ENCODE results near the gene SNCG. TPM values are rescaled to one million over a fixed set of nuclear protein-coding genes. Genes with fewer than 3 reads are reported as not detected.
"Not testable (repeated sequence)": the region's sequence is repeated elsewhere in the genome, so short reads cannot be mapped to it uniquely, and the experiment has no call there.

Gene SNCG
- total RNA-seq (100 to 1,000 TPM in 1 of 2 donors, 10 to 100 TPM in 1; 94.8 to 169 TPM), polyA plus RNA-seq (ENCODE audit: insufficient read length in 2 of 2) (100 to 1,000 TPM; 541 to 545 TPM)
- long read RNA-seq, donor 1, transcript SNCG-204 (4 exons, 794 nt): minor isoform, 5 of 390 reads
- long read RNA-seq, donor 1, transcript SNCG-203 (4 exons, 641 nt): minor isoform, 11 of 390 reads
- long read RNA-seq, donor 1, transcript SNCG-202 (5 exons, 701 nt): major isoform, 325 of 390 reads
- long read RNA-seq, donor 1, partial matches to known transcripts: 33 of 390 reads
- long read RNA-seq, donor 1, other reads (novel, unspliced or antisense): 15 of 390 reads
- long read RNA-seq, donor 2, transcript SNCG-202 (5 exons, 701 nt): major isoform, 122 of 149 reads
- long read RNA-seq, donor 2, partial matches to known transcripts: 20 of 149 reads
- long read RNA-seq, donor 2, other reads (novel, unspliced or antisense): 0 of 149 reads
- long read RNA-seq, donor 3, transcript SNCG-203 (4 exons, 641 nt): minor isoform, 7 of 121 reads
- long read RNA-seq, donor 3, transcript SNCG-202 (5 exons, 701 nt): major isoform, 104 of 121 reads
- long read RNA-seq, donor 3, partial matches to known transcripts: 6 of 121 reads
- long read RNA-seq, donor 3, other reads (novel, unspliced or antisense): 0 of 121 reads
- long read RNA-seq, donor 4, partial matches to known transcripts: 7 of 13 reads
- long read RNA-seq, donor 4, other reads (novel, unspliced or antisense): 0 of 13 reads

GRCh38 chr10:86958116-86958900, at the start of gene SNCG:
SNCG (plus strand) TSS chr10:86958599; CDS start chr10:86958698, 99 bp downstream.
- Histone ChIP-seq H3K36me3 (ENCODE audit: control insufficient read depth, insufficient read depth, low read length) (peaks cover 14% of the 10 kb centered on the region), H3K27ac (ENCODE audit: low read depth, low read length) (peak within 1 kb of the TSS; percentile 40), H3K9me3 (ENCODE audit: control insufficient read depth, insufficient read depth, low read length) (no peaks in the 10 kb centered on the region), H3K27me3 (ENCODE audit: control insufficient read depth, insufficient read depth, low read length) (no peaks in the 10 kb centered on the region), H3K4me3 (ENCODE audit: low read depth, low read length) (peak within 1 kb of the TSS; percentile 4), H3K4me1 (ENCODE audit: control insufficient read depth, insufficient read depth, low read length) (peaks cover 74% of the 10 kb centered on the region)
- 22% methylated on average over 19 of the region's 22 CpGs for WGBS (ENCODE audit: insufficient coverage)
- DNase-seq (ENCODE audit: low read depth in 4 of 6, low spot score in 6 of 6): peak in 2 of 6 donors; percentile 67 to 88

GRCh38 chr10:86914734-86915133, 43.7 kb upstream of the SNCG start:
- Histone ChIP-seq H3K4me1 (ENCODE audit: control insufficient read depth, insufficient read depth, low read length) (no peaks in the 10 kb centered on the region), H3K27me3 (ENCODE audit: control insufficient read depth, insufficient read depth, low read length) (no peaks in the 10 kb centered on the region), H3K4me3 (ENCODE audit: low read depth, low read length) (no peak overlapping the region), H3K27ac (ENCODE audit: low read depth, low read length) (no peak overlapping the region), H3K36me3 (ENCODE audit: control insufficient read depth, insufficient read depth, low read length) (peaks cover 22% of the 10 kb centered on the region), H3K9me3 (ENCODE audit: control insufficient read depth, insufficient read depth, low read length) (no peaks in the 10 kb centered on the region)
- no CpG with 5 or more reads among the region's 1 CpG for WGBS (ENCODE audit: insufficient coverage)
- no peak for DNase-seq (ENCODE audit: low read depth in 4 of 6, low spot score in 6 of 6)

GRCh38 chr10:86918022-86918471, 40.4 kb upstream of the SNCG start:
- no CpG with 5 or more reads among the region's 5 CpGs for WGBS (ENCODE audit: insufficient coverage)
- Histone ChIP-seq H3K9me3 (ENCODE audit: control insufficient read depth, insufficient read depth, low read length) (no peaks in the 10 kb centered on the region), H3K4me3 (ENCODE audit: low read depth, low read length) (no peak overlapping the region), H3K27me3 (ENCODE audit: control insufficient read depth, insufficient read depth, low read length) (no peaks in the 10 kb centered on the region), H3K36me3 (ENCODE audit: control insufficient read depth, insufficient read depth, low read length) (peaks cover 24% of the 10 kb centered on the region), H3K4me1 (ENCODE audit: control insufficient read depth, insufficient read depth, low read length) (no peaks in the 10 kb centered on the region), H3K27ac (ENCODE audit: low read depth, low read length) (no peak overlapping the region)
- DNase-seq (ENCODE audit: low read depth in 4 of 6, low spot score in 6 of 6): no peak

GRCh38 chr10:86922553-86922961, 35.8 kb upstream of the SNCG start:
- WGBS (ENCODE audit: insufficient coverage): 90% methylated on average over 7 of the region's 9 CpGs
- no peaks in the 10 kb centered on the region for H3K9me3 ChIP-seq (ENCODE audit: control insufficient read depth, insufficient read depth, low read length)
- no peak for DNase-seq (ENCODE audit: low read depth in 4 of 6, low spot score in 6 of 6)
- no peak overlapping the region for H3K27ac ChIP-seq (ENCODE audit: low read depth, low read length)
- no peak overlapping the region for H3K4me3 ChIP-seq (ENCODE audit: low read depth, low read length)
- H3K27me3 ChIP-seq (ENCODE audit: control insufficient read depth, insufficient read depth, low read length): no peaks in the 10 kb centered on the region
- H3K4me1 ChIP-seq (ENCODE audit: control insufficient read depth, insufficient read depth, low read length): no peaks in the 10 kb centered on the region
- peaks cover 13% of the 10 kb centered on the region for H3K36me3 ChIP-seq (ENCODE audit: control insufficient read depth, insufficient read depth, low read length)

- DNase-seq (ENCODE audit: low read depth in 4 of 6, low spot score in 6 of 6): peak in 2 of 6 donors; percentile 43 to 91
- Histone ChIP-seq H3K27me3 (ENCODE audit: control insufficient read depth, insufficient read depth, low read length) (no peaks in the 10 kb centered on the region), H3K4me3 (ENCODE audit: low read depth, low read length) (no peak overlapping the region), H3K4me1 (ENCODE audit: control insufficient read depth, insufficient read depth, low read length) (peaks cover 4% of the 10 kb centered on the region), H3K9me3 (ENCODE audit: control insufficient read depth, insufficient read depth, low read length) (no peaks in the 10 kb centered on the region), H3K27ac (ENCODE audit: low read depth, low read length) (no peak overlapping the region), H3K36me3 (ENCODE audit: control insufficient read depth, insufficient read depth, low read length) (peaks cover 18% of the 10 kb centered on the region)
- WGBS (ENCODE audit: insufficient coverage): 55% methylated on average over 7 of the region's 15 CpGs
Observed at GRCh38 chr10:86929468-86930380, 28.7 kb upstream of the SNCG start.

- Histone ChIP-seq H3K27me3 (ENCODE audit: control insufficient read depth, insufficient read depth, low read length) (no peaks in the 10 kb centered on the region), H3K27ac (ENCODE audit: low read depth, low read length) (no peak overlapping the region), H3K9me3 (ENCODE audit: control insufficient read depth, insufficient read depth, low read length) (no peaks in the 10 kb centered on the region), H3K4me3 (ENCODE audit: low read depth, low read length) (no peak overlapping the region), H3K4me1 (ENCODE audit: control insufficient read depth, insufficient read depth, low read length) (peaks cover 4% of the 10 kb centered on the region), H3K36me3 (ENCODE audit: control insufficient read depth, insufficient read depth, low read length) (peaks cover 24% of the 10 kb centered on the region)
- no peak for DNase-seq (ENCODE audit: low read depth in 4 of 6, low spot score in 6 of 6)
- no CpG with 5 or more reads among the region's 1 CpG for WGBS (ENCODE audit: insufficient coverage)
Observed at GRCh38 chr10:86931872-86932271, 26.5 kb upstream of the SNCG start.

- 92% methylated on average over 2 of the region's 2 CpGs for WGBS (ENCODE audit: insufficient coverage)
- H3K27ac ChIP-seq (ENCODE audit: low read depth, low read length): no peak overlapping the region
- peaks cover 24% of the 10 kb centered on the region for H3K36me3 ChIP-seq (ENCODE audit: control insufficient read depth, insufficient read depth, low read length)
Observed at GRCh38 chr10:86932674-86933073, 25.7 kb upstream of the SNCG start.

GRCh38 chr10:86934162-86934711, 24.2 kb upstream of the SNCG start:
- WGBS (ENCODE audit: insufficient coverage): 80% methylated on average over 2 of the region's 6 CpGs
- H3K27ac ChIP-seq (ENCODE audit: low read depth, low read length); DNase-seq (ENCODE audit: low read depth in 4 of 6, low spot score in 6 of 6); H3K4me1 ChIP-seq (ENCODE audit: control insufficient read depth, insufficient read depth, low read length); H3K9me3 ChIP-seq (ENCODE audit: control insufficient read depth, insufficient read depth, low read length); H3K4me3 ChIP-seq (ENCODE audit: low read depth, low read length); H3K27me3 ChIP-seq (ENCODE audit: control insufficient read depth, insufficient read depth, low read length): not testable (repeated sequence)
- peaks cover 21% of the 10 kb centered on the region for H3K36me3 ChIP-seq (ENCODE audit: control insufficient read depth, insufficient read depth, low read length)

More at GRCh38 chr10:86932674-86933073, 25.7 kb upstream of the SNCG start:
- Histone ChIP-seq H3K27me3 (ENCODE audit: control insufficient read depth, insufficient read depth, low read length) (no peaks in the 10 kb centered on the region), H3K4me1 (ENCODE audit: control insufficient read depth, insufficient read depth, low read length) (peaks cover 4% of the 10 kb centered on the region), H3K9me3 (ENCODE audit: control insufficient read depth, insufficient read depth, low read length) (no peaks in the 10 kb centered on the region), H3K4me3 (ENCODE audit: low read depth, low read length) (no peak overlapping the region)
- DNase-seq (ENCODE audit: low read depth in 4 of 6, low spot score in 6 of 6): no peak

Measured in spinal cord (tissue), 10 donors.